CD4-positive, alpha-beta T cell treated with Interleukin-6 at 100 ng/mL for 8 hours (primary cell): ENCODE results near the gene RMC1.
"Not testable (repeated sequence)": the region's sequence is repeated elsewhere in the genome, so short reads cannot be mapped to it uniquely, and the experiment has no call there.

Experiments
- DNase-seq: peaks from one replicate; pipeline ENCODE4 v3.0.0-alpha.2; 2020; ENCODE audit warnings: mixed read lengths, low spot score

The RMC1 gene

DNA sequence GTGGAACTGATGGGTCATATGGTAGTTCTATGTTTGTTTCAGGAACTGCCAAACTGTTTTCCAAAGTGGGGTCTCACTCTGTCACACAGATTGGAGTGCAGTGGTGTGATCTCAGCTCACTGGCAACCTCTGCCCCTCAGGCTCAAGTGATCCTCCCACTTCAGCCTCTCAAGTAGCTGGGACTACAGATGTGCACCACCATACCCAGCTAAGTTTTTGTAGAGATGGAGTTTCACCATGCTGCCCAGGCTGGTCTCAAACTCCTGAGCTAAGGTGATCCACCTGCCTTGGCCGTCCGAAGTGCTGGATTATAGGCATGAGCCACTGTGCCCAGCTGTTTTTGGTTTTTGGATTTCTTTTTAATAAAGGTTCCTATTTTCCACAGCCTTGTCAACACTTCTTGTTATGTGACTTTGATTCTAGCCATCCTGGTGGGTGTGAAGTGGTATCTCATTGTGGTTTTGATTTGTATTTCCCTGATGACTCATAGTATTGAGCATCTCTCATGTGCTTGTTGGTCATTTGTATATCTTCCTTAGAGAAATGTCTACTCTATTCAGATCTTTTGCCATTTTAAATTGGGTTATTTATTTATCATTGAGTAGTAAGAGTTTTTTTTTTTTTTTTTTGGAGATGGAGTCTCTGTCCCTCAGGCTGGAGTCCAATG, 60.2 kb downstream of the RMC1 start:
- peak; percentile 34 for DNase-seq

DNA sequence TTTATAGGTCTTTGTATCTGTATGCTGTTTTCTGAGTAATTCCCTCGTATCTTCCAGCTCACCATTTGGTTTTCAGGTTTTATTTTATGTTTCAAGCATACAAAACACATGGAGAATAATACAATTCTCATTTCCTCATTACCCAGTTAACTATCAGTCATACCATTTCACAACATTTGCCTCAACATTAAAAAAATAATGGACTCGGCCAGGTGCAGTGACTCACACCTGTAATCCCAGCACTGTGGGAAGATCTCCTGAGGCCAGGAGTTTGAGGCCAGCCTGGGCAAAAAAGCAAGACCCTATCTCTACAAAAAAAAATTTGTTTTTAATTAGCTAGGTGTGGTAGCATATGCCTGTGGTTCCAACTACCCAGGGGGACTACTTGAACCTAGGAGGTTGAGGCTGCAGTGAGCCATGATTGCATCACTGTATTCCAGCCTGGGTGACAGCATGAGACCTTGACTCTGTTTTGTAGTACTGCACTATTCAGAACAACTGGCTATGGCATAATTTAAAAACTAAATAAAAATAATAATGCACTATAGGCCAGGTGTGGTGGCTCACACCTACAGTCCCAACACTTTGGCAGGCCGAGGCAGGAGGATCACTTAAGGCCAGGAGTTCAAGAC, 62.7 kb downstream of the RMC1 start:
- DNase-seq = no peak

DNA sequence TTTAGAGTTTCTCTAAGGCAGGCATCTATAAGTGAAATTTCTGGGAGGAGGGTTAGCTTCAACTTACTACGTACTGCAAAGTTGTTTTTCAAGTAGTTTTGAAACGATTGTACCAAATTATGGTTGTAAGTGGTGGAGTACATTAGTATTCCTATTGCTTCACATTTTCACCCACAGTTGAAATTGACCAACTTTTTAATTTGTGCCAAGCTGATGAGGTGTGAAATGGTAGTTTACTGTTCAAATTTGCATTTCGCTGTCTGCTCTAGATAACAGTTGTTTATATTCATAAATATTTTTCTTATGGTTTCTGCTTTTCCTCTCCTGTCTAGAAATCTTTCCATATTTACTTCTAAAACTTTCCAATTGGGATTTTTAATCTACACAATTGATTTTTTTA, 64.4 kb downstream of the RMC1 start:
- DNase-seq = no peak

DNA sequence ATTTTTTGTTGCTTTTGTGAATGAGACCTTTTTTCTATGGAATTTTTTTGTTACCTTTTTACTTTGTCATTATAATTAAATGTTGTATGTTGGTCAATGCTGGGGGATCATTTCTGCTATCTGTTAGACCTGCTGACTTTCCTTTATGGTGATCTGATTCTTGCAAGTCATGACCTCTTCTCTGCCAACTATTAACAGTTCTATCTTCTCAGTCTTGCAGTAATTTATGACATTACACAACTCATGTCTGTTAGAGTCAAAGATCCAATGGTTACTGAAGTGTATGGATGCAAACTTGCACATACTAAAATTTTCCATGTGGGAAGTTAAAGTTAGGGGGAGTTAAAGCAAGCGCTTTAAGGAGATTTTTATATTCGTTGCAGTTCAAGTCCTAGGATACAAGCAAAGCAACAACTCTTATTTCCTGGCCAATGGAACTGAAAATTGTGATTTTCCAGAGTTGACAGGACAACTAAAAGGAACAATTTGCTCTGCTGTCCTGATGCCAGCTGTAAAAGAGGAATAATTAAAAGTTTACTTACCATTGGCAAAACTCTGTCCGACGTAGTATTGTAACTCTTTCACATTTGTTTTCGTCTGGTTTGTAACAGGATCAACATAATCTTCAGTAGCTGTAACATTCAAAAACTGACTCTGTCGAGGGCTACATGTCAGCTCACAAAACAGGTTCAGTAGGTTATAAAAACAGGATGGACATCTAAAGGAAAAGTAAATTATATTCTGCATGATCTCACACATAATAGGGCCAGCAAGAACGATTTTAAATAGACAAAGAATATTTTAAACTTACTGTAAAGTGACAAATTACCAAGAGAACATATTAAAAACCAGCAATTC, 65.2 kb downstream of the RMC1 start:
- no peak for DNase-seq

DNA sequence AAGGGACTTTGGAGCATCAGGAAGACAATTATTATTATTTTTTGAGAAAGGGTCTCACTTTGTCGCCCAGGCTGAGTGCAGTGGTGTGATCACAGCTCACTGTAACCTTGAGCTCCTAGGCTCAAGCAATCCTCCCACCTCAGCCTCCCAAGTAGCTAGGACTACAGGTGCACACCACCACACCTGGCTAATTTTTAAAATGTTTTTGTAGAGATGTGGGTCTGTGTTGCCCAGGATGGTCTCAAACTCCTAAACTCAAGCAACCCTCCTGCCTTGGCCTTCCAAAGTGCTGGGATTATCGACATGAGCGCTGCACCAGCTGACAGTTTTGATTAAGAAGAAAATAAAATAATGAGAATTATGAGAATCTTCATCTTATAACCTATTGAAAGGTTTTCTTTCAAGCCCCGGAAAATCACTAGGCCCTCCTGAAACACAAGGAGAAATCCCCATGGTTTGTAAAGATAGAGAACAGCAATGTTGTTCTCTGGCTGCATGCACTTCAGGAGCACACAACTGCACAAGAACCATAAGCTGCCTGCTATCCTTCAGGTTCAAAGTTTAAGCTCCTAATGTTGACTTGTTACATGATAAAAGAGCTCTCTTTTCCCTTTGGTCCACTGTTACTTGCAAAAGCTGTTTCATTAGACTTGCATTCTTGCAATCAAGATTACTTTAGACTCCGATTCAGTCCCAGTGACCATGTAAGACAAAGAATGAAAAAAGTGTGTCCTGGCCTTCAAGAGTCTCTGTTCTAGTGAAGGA, 66.2 kb downstream of the RMC1 start:
- no peak for DNase-seq

DNA sequence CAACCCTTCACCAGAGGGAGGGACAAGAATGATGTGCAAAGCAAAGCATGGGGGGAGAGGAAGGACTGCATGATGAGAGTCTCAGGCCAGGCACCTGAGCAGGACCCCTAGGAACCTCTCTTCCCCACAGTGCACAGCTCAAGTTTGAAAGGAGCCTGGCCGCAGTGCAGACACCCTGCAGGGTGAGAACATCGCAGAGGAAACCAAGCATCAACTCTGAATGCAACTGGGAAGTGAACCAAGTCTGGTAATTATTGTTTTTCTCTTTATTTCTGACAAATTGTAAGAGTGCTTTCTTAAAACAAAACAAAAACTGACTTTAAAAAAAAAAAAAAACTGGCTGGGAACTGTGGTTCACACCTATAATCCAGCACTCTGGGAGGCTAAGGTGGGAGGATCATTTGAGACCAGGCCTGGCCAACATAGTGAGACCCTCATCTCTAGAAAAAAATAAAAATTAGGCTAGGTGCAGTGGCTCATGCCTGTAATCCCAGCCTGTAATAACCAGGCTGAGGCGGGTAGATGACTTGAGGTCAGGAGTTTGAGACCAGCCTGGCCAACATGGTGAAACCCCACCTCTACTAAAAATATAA, 67.7 kb downstream of the RMC1 start:
- DNase-seq = no peak

DNA sequence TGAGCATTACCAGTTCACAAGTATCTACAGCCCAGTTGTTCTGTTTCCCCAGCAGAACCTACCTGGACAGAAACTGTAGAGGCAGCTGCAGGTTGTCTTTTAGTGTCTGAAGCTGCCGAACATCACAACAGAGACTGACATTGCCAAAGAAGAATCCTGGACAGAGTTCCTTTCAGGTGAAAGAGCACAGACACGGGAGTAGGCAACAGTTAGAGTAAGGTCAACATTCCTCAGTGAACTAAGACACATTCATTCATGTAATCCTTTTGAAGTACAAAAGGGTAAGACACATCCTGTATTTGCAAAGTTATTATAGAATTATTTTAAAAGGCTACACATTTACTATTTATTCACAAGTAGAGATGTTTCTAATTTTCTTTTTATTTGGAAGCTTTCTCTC, 68.7 kb downstream of the RMC1 start:
- DNase-seq = no peak

DNA sequence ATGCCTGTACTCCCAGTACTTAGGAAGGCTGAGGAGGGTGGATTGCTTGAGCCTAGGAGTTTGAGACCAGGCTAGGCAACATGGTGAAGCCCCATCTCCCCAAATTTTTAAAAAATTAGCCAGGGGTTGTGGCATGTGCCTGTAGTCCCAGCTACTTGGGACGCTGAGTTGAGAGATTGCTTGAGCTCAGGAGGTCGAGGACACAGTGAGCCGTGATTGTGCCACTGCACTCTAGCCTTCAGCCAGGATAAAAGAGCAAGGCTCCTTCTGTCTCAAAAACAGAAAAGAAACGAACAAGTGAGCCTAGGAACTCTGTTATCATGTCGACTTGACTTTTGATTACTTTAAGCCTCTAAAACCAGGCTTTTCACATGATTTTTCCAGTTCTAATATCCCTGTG, 69.3 kb downstream of the RMC1 start:
- DNase-seq = no peak

DNA sequence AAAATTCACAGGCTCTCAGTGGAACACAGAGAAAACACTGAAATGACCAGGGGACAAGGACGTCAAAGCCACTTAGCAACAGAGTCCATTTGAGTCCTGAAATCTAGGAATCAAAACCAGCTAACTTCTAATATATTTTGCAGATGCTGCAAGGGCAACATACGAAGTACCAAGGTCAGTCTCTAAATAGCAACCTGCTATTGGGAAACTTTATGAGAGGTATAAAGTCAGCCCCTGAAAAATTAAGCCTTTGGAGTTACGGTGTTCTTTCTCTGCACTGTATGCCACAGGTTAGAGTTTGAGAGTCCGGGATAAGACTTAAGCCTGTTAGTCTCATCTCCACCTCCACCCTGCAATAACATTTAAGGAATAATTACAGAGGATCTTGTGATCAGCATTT, 69.7 kb downstream of the RMC1 start:
- DNase-seq = no peak

DNA sequence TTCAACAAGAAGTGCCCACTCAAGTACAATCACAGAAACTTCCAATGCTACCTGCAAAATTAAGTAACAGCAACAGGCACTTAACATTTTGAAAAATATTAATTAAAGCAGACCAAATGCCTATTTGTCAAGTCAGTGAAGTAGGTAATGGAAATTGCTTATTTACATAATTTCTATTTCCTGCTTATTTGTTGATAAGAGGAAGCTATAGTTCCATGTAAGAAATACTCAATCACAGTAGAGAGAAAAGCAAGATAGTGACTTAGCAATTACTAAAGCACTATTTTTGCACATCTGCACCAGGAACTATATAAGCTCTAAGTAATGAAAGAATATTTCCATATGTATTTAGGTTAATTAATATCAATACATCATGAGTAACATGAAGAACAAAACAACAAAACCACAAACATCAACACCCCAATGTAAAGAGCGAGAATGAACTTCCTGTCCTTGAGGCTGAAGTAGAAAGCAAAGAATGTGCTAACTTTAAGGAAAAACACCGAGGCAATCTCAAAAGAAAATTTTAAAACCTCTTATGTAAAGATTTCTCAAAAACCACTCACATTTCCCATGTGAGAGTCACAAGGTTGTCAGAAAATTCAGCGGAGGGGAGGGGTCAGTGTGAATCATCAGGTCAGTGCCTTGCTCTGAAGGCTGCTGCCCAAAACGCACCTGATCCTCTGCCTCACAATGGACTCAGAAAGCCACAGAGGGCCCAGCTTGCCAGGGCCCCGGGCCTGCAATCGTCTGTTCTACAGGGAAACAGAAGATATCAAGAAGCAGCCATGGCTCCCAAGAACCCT, 70.5 kb downstream of the RMC1 start:
- peak; percentile 36 for DNase-seq

DNA sequence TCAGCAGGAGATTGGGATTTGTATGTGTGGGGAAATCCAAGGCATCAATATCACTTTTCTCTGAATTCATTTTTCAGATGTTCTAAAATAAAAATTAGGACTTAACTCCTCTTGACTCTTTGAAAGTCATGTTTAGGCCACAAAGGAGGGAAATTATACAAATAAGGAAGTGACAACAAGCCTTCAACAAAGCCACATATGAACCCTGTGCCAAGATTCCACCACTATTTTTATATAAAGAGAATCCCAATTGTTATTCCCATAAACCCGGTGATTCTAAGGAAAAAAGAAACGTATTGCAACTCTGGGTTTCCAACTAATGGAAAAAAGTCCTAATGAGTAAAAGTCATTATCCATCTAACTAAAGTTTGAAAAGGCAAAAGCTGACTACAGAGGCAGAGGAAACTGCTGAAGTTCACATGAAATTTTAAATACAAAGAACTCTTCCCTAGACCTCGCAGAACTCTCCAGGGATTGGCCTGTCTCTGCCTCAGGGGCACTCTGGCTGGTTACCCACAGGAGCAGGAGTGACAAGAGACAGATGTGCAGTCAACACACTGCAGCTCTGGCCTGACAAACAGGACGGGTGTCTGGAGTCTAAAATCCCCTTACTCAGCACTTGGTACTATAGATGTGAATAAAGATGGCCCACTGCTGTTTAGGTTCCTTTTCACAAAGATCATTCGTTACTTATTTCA, 71.4 kb downstream of the RMC1 start:
- DNase-seq = no peak

DNA sequence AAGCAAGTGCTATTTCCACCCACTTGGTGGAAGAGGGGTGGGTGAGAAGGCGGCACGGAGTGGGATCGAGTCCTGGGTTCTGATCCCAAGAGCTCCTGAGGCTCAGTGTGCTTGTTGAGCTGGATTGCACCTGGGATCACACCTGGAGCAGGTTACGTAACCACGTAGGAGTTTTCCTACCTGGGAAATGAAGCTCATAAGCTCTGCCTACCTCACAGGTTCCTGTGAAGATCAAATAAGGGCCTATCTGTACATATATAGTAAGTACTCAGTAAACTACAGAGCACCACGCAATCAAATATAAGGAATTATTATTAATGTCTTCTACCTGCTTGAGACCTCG, 72.0 kb downstream of the RMC1 start:
- no peak for DNase-seq

DNA sequence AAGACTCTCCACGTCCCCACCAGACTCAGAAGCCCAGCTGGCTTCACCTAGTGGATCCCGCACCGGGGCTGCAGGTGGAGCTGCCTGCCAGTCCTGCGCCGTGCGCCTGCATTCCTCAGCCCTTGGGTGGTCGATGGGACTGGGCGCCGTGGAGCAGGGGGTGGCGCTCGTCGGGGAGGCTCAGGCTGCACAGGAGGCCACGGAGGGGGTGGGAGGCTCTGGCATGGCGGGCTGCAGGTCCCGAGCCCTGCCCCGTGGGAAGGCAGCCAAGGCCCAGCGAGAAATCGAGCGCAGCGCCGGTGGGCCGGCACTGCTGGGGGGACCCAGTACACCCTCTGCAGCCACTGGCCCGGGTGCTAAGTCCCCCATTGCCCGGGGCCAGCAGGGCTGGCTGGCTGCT, 74.2 kb downstream of the RMC1 start:
- DNase-seq = not testable (repeated sequence)

DNA sequence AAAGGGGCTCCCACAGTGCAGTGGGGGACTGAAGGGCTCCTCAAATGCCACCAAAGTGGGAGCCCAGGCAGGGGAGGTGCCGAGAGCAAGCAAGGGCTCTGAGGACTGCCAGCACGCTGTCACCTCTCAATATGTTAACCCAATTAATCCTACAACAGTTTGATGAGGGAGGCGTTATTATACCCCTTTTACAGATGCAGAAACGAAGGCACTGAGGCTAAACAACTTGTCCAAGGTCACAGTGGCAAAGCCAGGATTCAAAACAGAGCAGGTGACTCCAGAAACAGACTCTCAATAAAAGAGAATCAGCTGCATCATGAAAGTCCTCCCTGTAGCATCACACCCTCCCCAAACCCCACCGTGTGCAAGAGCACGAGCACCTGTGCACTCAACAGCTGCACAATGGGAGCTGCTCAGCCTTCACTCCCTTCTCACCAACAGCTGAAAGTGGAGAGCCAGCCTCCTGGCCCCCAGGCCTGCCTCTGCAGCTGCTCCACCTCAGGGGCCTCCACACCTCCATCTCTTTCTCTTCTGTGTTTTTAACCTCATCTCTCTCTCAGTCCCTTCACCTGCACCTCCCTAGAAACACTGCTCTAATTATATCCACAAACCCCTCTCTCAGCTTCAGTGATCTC, 74.9 kb downstream of the RMC1 start:
- no peak for DNase-seq

DNA sequence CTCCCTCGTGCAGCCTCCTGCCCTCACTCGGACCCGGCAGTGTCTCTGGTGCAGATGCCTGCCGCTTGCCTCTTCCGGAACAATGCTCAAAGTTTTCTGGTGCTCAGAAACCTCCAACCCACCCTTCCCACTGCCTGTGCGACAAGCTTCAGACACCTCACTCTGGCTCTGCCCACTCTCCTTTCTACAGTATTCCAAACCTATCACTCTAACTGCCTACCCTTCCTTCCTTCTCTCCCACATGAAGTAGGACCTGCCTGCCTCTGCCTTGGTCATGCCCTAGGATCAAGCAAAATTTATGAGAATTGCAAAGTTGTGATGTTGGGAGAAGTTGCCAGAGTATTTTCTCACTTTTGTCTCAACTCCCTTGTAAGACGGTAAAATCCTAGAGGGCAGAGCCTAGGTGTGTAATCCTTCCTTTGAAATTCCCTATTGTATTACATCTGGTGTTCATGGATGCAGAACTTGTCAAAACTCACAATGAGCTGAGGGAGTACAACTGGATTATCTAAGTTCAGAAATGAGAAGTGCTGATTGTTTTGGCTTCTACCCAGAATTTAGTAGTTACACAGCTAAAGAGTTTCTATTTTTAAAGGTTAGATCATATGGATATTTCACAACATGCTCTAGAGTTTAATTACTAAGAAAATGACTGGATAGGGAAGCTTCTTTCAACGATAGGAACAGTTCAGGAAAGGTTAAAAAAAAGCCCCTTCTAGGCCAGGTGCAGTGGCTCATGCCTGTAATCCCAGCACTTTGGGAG, 75.8 kb downstream of the RMC1 start:
- DNase-seq = no peak

DNA sequence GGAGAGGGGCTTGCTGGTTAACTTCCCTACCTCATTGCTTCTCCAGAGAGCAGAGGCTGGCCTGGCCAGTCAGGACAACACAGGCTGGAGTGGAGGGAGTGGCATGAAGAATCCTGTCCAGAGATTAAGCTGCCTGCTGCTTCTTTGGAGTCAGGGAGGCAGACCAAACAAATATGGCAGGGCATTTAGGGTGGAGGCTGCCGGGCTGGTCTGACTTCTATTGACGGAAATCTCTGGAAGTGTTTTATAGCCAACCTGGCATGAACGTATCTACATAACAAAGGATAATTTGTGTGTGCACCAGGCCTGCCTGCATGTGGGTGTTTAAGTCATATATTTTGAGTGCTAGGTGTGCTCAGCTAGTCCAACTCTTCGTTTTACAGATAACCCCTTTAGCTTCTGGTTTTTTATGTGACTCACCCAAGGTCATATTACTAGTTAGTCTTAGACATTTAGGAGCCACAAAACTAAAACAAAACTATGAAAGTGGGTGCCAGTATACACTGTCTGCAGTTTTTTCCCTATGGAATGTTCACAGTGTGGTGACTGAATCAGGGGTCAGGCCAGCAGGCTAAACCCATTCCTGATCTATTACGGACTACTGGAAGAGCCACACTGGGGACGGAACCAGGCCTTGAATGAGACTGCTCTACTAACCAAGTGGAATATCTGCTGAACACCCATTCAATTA, 77.5 kb downstream of the RMC1 start:
- DNase-seq = no peak
